WTC11 (cell line): ENCODE results near the gene CSNK1G1. TPM values are rescaled to one million over a fixed set of nuclear protein-coding genes. Genes with fewer than 3 reads are reported as not detected.

ENCODE experiments used
- ATAC-seq: fragments of 200-7000 bp; cut with Tn5 transposase; 2 replicates; pipeline ENCODE4 v1.10.0; 2021; ENCODE audit warnings: mild to moderate bottlenecking, moderate library complexity
- CTCF ChIA-PET: fragments of 300-600 bp; sonication (Branson Sonifier 250); formaldehyde crosslinking; loops from one replicate; lab custom pipeline; 2021; ENCODE audit warnings: antibody characterized with exemption; lab: Charles Lee
- POLR2A ChIA-PET: fragments of 350-600 bp; sonication (Branson Sonifier 250); formaldehyde crosslinking; loops from one replicate; lab custom pipeline; 2021; ENCODE audit warnings: antibody characterized with exemption; lab: Charles Lee
- DNase-seq: peaks from one replicate; pipeline ENCODE4 v3.0.0; 2021; ENCODE audit warnings: low spot score
- H3K27ac Mint-ChIP-seq: 2 replicates; pipeline ENCODE4 v1.8.0; 2021; ENCODE audit warnings: mixed read lengths
- H3K27me3 Mint-ChIP-seq: 2 replicates; pipeline ENCODE4 v1.8.0; 2021; ENCODE audit warnings: low read depth, mild to moderate bottlenecking, moderate library complexity, mixed read lengths
- H3K36me3 Mint-ChIP-seq: 2 replicates; pipeline ENCODE4 v1.8.0; 2021; ENCODE audit warnings: mixed read lengths
- H3K4me1 Mint-ChIP-seq: 2 replicates; pipeline ENCODE4 v1.8.0; 2022; ENCODE audit warnings: mixed read lengths
- H3K4me3 Mint-ChIP-seq: 2 replicates; pipeline ENCODE4 v1.8.0; 2021; ENCODE audit warnings: mild to moderate bottlenecking, moderate library complexity, mixed read lengths
- H3K9me3 Mint-ChIP-seq: 2 replicates; pipeline ENCODE4 v1.8.0; 2021; ENCODE audit warnings: mixed read lengths
- CREM ChIP-seq: sonication (generic); formaldehyde crosslinking; IDR thresholded peaks from 2 replicates; pipeline ENCODE4 v1.8.1; 2022; ENCODE audit warnings: mild to moderate bottlenecking, missing genetic modification reagents, moderate library complexity
- E2F1 ChIP-seq: sonication (generic); formaldehyde crosslinking; IDR thresholded peaks from 2 replicates; pipeline ENCODE4 v1.8.0; 2022; ENCODE audit warnings: mild to moderate bottlenecking, missing genetic modification reagents
- GABPB1 ChIP-seq: sonication (generic); formaldehyde crosslinking; IDR thresholded peaks from 2 replicates; pipeline ENCODE4 v1.8.1; 2023; ENCODE audit warnings: mild to moderate bottlenecking, missing genetic modification reagents
- HMGXB4 ChIP-seq: sonication (generic); formaldehyde crosslinking; IDR thresholded peaks from 2 replicates; pipeline ENCODE4 v1.8.1; 2023; ENCODE audit warnings: mild to moderate bottlenecking, moderate library complexity, missing genetic modification reagents
- JAZF1 ChIP-seq: fragments of 250-450 bp; sonication (Bioruptor Pico); IDR thresholded peaks from 2 replicates; pipeline ENCODE4 v1.9.0; 2021; ENCODE audit warnings: moderate library complexity, mild to moderate bottlenecking, inconsistent platforms
- KAT7 ChIP-seq: sonication (generic); formaldehyde crosslinking; IDR thresholded peaks from 2 replicates; pipeline ENCODE4 v1.8.1; 2023; ENCODE audit warnings: missing genetic modification reagents, mild to moderate bottlenecking, borderline replicate concordance
- MLX ChIP-seq: sonication (generic); formaldehyde crosslinking; IDR thresholded peaks from 2 replicates; pipeline ENCODE4 v1.8.1; 2023; ENCODE audit warnings: mild to moderate bottlenecking, missing genetic modification reagents, moderate library complexity
- MYBL2 ChIP-seq: sonication (generic); formaldehyde crosslinking; IDR thresholded peaks from 2 replicates; pipeline ENCODE4 v1.8.1; 2023; ENCODE audit warnings: mild to moderate bottlenecking, moderate library complexity, missing genetic modification reagents
- NFATC4 ChIP-seq: fragments of 250-450 bp; sonication (Bioruptor Pico); IDR thresholded peaks from 2 replicates; pipeline ENCODE4 v1.9.0; 2021; ENCODE audit warnings: mild to moderate bottlenecking
- NFE2L1 ChIP-seq: sonication (generic); formaldehyde crosslinking; IDR thresholded peaks from 2 replicates; pipeline ENCODE4 v1.8.1; 2023; ENCODE audit warnings: missing genetic modification reagents
- NFYB ChIP-seq: sonication (generic); formaldehyde crosslinking; conservative IDR thresholded peaks from 2 replicates; pipeline ENCODE4 v1.8.0; 2022; ENCODE audit warnings: low read depth, missing genetic modification reagents
- OVOL2 ChIP-seq: fragments of 250-450 bp; sonication (Bioruptor Pico); IDR thresholded peaks from 2 replicates; pipeline ENCODE4 v1.9.0; 2021; ENCODE audit warnings: mild to moderate bottlenecking, borderline replicate concordance
- PRDM15 ChIP-seq: sonication (generic); formaldehyde crosslinking; IDR thresholded peaks from 2 replicates; pipeline ENCODE4 v1.8.0; 2022; ENCODE audit warnings: missing genetic modification reagents
- PRRX2 ChIP-seq: fragments of 250-450 bp; sonication (Bioruptor Pico); IDR thresholded peaks from 2 replicates; pipeline ENCODE4 v1.8.0; 2021; ENCODE audit warnings: mild to moderate bottlenecking
- RELA ChIP-seq: sonication (generic); formaldehyde crosslinking; IDR thresholded peaks from 2 replicates; pipeline ENCODE4 v1.8.1; 2022; ENCODE audit warnings: missing genetic modification reagents, mild to moderate bottlenecking, borderline replicate concordance
- SMAD3 ChIP-seq: sonication (generic); formaldehyde crosslinking; IDR thresholded peaks from 2 replicates; pipeline ENCODE4 v1.8.0; 2022; ENCODE audit warnings: missing genetic modification reagents, mild to moderate bottlenecking, borderline replicate concordance
- TCF7 ChIP-seq: sonication (generic); formaldehyde crosslinking; IDR thresholded peaks from 2 replicates; pipeline ENCODE4 v1.8.0; 2022; ENCODE audit warnings: mild to moderate bottlenecking, low read depth, missing genetic modification reagents, moderate library complexity
- TEAD1 ChIP-seq: sonication (generic); formaldehyde crosslinking; IDR thresholded peaks from 2 replicates; pipeline ENCODE4 v1.8.0; 2022; ENCODE audit warnings: mild to moderate bottlenecking, missing genetic modification reagents
- ZNF121 ChIP-seq: sonication (generic); formaldehyde crosslinking; IDR thresholded peaks from 2 replicates; pipeline ENCODE4 v1.8.0; 2023; ENCODE audit warnings: missing genetic modification reagents
- ZNF232 ChIP-seq: sonication (generic); formaldehyde crosslinking; IDR thresholded peaks from 2 replicates; pipeline ENCODE4 v1.8.0; 2022; ENCODE audit warnings: mild to moderate bottlenecking, missing genetic modification reagents
- ZNF281 ChIP-seq: sonication (generic); formaldehyde crosslinking; IDR thresholded peaks from 2 replicates; pipeline ENCODE4 v1.8.0; 2023; ENCODE audit warnings: mild to moderate bottlenecking, missing genetic modification reagents
- ZNF396 ChIP-seq: fragments of 250-450 bp; sonication (Bioruptor Pico); IDR thresholded peaks from 2 replicates; pipeline ENCODE4 v1.8.0; 2021; ENCODE audit warnings: mild to moderate bottlenecking, moderate library complexity, borderline replicate concordance
- total RNA-seq: library from RNA; stranded (reverse); gene quantifications from 3 replicates; pipeline ENCODE4 v1.2.3, GENCODE V29; 2021
- TF ChIP-seq, protein P1 (sequence below): sonication (generic); formaldehyde crosslinking; IDR thresholded peaks from 2 replicates; pipeline ENCODE4 v1.8.0; 2022; ENCODE audit warnings: mild to moderate bottlenecking, missing genetic modification reagents
- TF ChIP-seq, protein P2 (sequence below): sonication (generic); formaldehyde crosslinking; conservative IDR thresholded peaks from 2 replicates; pipeline ENCODE4 v1.8.1; 2023; ENCODE audit warnings: mild to moderate bottlenecking, low read depth, missing genetic modification reagents, moderate library complexity

The CSNK1G1 gene
- total RNA-seq, 1 experiment from 2014 or later = 19.3 TPM

DNA sequence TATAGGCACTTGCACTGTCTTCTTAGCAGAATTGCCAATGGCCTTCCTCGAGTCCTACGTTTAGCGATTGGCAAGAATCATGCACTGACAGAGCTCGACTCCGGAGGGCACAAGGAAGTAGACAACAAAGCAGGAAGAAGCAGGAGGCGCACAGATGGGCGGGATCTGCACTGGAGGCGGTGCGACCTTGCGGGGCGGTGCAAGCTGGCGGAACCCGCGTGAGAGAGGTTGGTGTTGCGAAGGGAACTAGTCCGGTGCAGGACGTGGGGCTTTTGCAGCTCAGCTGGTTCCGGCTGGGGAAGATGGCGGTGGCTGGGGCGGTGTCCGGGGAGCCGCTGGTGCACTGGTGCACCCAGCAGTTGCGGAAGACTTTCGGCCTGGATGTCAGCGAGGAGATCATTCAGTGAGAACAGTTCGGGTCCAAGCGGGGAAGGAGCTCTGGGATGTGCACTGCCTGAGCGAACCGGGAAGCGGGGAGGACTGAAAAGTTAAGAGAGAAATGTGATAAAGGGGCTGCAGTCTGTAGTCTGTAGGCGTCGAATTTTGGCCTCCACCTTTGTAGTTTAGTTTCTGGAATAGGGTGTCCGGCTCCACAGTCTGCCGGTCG, 31.7 kb upstream of the CSNK1G1 start, which contains the start of gene TRIP4:
Gene TRIP4 (plus strand): TSS at position 275 of the 607 bp plus-strand sequence. CDS start 28 bp downstream, at position 303.
- Mint-ChIP-seq H3K27ac (peak within 1 kb of the TSS; percentile 95), H3K9me3 (no peaks in the 10 kb centered on the region), H3K36me3 (no peaks in the 10 kb centered on the region), H3K4me1 (0 out of 2 replicates have a peak, but pooled peaks cover 3% of the 10 kb centered on the region), H3K4me3 (peak within 1 kb of the TSS; percentile 97), H3K27me3 (peaks cover 37% of the 10 kb centered on the region)
- ATAC-seq = peak; percentile 99
- ChIA-PET CTCF (interaction anchor here (0.6 to 1.5 kb wide), 10 partner anchors 11 to 313 kb away, joined by 3 to 6 read pairs (median 3); partner anchors contain the start of genes CSNK1G1 and PPIB), POLR2A (interaction anchor here (0.6 to 1.7 kb wide), 5 partner anchors 11 to 72 kb away, joined by 3 to 6 read pairs (median 4); no protein-coding TSS in a partner anchor)
- peak; percentile 96 for DNase-seq
- TF ChIP-seq ZNF232 (CRISPR knock-in tag) (peak; percentile 42; the same call in 1 of the 2 replicates), MYBL2 (CRISPR knock-in tag) (peak; percentile 72; the same call in 1 of the 2 replicates), ZNF281 (CRISPR knock-in tag) (0 out of 2 replicates have a peak, but pooled peaks have one; percentile 67), NFE2L1 (CRISPR knock-in tag) (peak; percentile 76; the same call in 1 of the 2 replicates), JAZF1 (CRISPR knock-in tag) (no peak), HMGXB4 (CRISPR knock-in tag) (peak; percentile 60; the same call in 1 of the 2 replicates), NFATC4 (CRISPR knock-in tag) (no peak), PRDM15 (no peak), OVOL2 (CRISPR knock-in tag) (no peak), KAT7 (CRISPR knock-in tag) (no peak; the same call in 1 of the 2 replicates), E2F1 (CRISPR knock-in tag) (0 out of 2 replicates have a peak, but pooled peaks have one; percentile 66), GABPB1 (CRISPR knock-in tag) (peak; percentile 96), SMAD3 (no peak), PRRX2 (CRISPR knock-in tag) (no peak), TEAD1 (peak; percentile 97), CREM (CRISPR knock-in tag) (peak; percentile 82), MLX (CRISPR knock-in tag) (no peak), ZNF396 (CRISPR knock-in tag) (no peak), ZNF121 (CRISPR knock-in tag) (no peak), NFYB (CRISPR knock-in tag) (no peak), RELA (CRISPR knock-in tag) (no peak), TCF7 (no peak)
- TF ChIP-seq, protein P1, sequence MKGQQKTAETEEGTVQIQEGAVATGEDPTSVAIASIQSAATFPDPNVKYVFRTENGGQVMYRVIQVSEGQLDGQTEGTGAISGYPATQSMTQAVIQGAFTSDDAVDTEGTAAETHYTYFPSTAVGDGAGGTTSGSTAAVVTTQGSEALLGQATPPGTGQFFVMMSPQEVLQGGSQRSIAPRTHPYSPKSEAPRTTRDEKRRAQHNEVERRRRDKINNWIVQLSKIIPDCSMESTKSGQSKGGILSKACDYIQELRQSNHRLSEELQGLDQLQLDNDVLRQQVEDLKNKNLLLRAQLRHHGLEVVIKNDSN = peak; percentile 79
- TF ChIP-seq, protein P2, sequence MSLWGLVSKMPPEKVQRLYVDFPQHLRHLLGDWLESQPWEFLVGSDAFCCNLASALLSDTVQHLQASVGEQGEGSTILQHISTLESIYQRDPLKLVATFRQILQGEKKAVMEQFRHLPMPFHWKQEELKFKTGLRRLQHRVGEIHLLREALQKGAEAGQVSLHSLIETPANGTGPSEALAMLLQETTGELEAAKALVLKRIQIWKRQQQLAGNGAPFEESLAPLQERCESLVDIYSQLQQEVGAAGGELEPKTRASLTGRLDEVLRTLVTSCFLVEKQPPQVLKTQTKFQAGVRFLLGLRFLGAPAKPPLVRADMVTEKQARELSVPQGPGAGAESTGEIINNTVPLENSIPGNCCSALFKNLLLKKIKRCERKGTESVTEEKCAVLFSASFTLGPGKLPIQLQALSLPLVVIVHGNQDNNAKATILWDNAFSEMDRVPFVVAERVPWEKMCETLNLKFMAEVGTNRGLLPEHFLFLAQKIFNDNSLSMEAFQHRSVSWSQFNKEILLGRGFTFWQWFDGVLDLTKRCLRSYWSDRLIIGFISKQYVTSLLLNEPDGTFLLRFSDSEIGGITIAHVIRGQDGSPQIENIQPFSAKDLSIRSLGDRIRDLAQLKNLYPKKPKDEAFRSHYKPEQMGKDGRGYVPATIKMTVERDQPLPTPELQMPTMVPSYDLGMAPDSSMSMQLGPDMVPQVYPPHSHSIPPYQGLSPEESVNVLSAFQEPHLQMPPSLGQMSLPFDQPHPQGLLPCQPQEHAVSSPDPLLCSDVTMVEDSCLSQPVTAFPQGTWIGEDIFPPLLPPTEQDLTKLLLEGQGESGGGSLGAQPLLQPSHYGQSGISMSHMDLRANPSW (CRISPR knock-in tag) = no peak
